ENCODE results near the gene TBCD. TPM values are rescaled to one million over a fixed set of nuclear protein-coding genes. Genes with fewer than 3 reads are reported as not detected.

The TBCD gene
- total RNA-seq, 1 experiment from 2014 or later = 129 TPM

DNA sequence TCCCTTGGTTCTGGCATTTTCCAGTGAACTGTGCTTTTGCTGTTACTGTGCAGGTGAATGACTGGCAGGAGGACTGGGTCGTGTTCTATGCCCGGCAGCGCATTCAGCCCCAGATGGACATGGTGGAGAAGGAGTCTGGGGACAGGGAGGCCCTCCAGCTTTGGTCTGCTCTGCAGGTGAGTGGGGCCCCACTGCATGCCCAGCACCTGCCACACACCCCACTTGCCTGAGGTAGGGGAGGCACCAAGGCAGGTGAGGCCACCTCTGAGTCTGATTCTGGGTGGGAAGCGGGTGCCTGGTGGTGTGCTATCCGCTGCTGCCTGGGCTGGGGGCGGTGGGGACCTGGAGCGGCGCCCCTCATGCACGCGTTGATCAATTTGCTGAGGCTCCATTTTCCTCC lies 25.4 kb upstream of the TBCD start:
- H3K79me2 ChIP-seq (ENCODE audit: insufficient read depth, low read length) = 0 out of 2 replicates have a peak, but pooled peaks cover 2% of the 10 kb centered on the region
- no peaks in the 10 kb centered on the region for H3K27me3 ChIP-seq (ENCODE audit: insufficient read depth, low read length)
- no peak overlapping the region for H2AK5ac ChIP-seq (ENCODE audit: insufficient read length, low read length)
- Mint-ChIP-seq H3K4me1 (no peaks in the 10 kb centered on the region), H3K4me3 (no peak overlapping the region), H3K36me3 (ENCODE audit: insufficient read depth in 1 of 3, low read depth in 3 of 3) (peaks cover 13 to 48% (median 38%) of the 10 kb centered on the region in 3 experiments; a peak in 6 of 7 replicates), H3K27ac (peak overlapping the region in 1 of 3 experiments; percentile 12; a peak in 1 of 7 replicates), H3K9me3 (no peaks in the 10 kb centered on the region), H3K27me3 (ENCODE audit: low read depth) (no peaks in the 10 kb centered on the region)
- DNase-seq = no peak
- no peak overlapping the region for H3T11ph ChIP-seq (ENCODE audit: low read length)
- H3K56ac ChIP-seq (ENCODE audit: insufficient read length, low read depth, low read length) = no peak overlapping the region
- no peak overlapping the region for H3K4ac ChIP-seq (ENCODE audit: low read depth, low read length)
- no peak overlapping the region for H3K4me2 ChIP-seq (ENCODE audit: insufficient read depth, insufficient read length, low read length)
- H4K8ac ChIP-seq (replicated peaks; ENCODE audit: insufficient read length, low read depth, low read length) = no peak overlapping the region
- H3K18ac ChIP-seq (ENCODE audit: insufficient read length, low read depth, low read length) = no peak overlapping the region
- no peak overlapping the region for H4K5ac ChIP-seq (ENCODE audit: insufficient read length, low read depth, low read length)
- H3K27ac ChIP-seq (ENCODE audit: insufficient read length, low read depth, low read length) = no peak overlapping the region
- no peak overlapping the region for H2BK15ac ChIP-seq (ENCODE audit: low read depth, low read length)
- H2BK120ac ChIP-seq (ENCODE audit: low read depth, low read length, poor library complexity, severe bottlenecking) = no peak overlapping the region
- no peak overlapping the region for H3K23ac ChIP-seq (ENCODE audit: insufficient read length, low read depth, low read length)
- H2BK5ac ChIP-seq (ENCODE audit: insufficient read length, low read length) = no peak overlapping the region
- no peaks in the 10 kb centered on the region for H3K4me1 ChIP-seq (ENCODE audit: insufficient read depth, low read length)
- no peak overlapping the region for H4K91ac ChIP-seq (ENCODE audit: insufficient read length, low read depth, low read length)
- TF ChIP-seq, protein P1, sequence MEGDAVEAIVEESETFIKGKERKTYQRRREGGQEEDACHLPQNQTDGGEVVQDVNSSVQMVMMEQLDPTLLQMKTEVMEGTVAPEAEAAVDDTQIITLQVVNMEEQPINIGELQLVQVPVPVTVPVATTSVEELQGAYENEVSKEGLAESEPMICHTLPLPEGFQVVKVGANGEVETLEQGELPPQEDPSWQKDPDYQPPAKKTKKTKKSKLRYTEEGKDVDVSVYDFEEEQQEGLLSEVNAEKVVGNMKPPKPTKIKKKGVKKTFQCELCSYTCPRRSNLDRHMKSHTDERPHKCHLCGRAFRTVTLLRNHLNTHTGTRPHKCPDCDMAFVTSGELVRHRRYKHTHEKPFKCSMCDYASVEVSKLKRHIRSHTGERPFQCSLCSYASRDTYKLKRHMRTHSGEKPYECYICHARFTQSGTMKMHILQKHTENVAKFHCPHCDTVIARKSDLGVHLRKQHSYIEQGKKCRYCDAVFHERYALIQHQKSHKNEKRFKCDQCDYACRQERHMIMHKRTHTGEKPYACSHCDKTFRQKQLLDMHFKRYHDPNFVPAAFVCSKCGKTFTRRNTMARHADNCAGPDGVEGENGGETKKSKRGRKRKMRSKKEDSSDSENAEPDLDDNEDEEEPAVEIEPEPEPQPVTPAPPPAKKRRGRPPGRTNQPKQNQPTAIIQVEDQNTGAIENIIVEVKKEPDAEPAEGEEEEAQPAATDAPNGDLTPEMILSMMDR (conservative IDR thresholded peaks at IDR 0.05) = no peak
- H3K9ac ChIP-seq (ENCODE audit: extremely low read depth, insufficient read length, low read length) = no peak overlapping the region
- H3K9me3 ChIP-seq (ENCODE audit: control insufficient read depth, low read depth, low read length) = no peaks in the 10 kb centered on the region
- H2AFZ ChIP-seq (ENCODE audit: low read length) = no peak overlapping the region
- H2BK12ac ChIP-seq (ENCODE audit: insufficient read length, low read depth, low read length) = no peak overlapping the region
- no peak overlapping the region for H3K14ac ChIP-seq (ENCODE audit: insufficient read depth, low read length)
- H4K20me1 ChIP-seq (ENCODE audit: control insufficient read depth, insufficient read depth, insufficient read length) = peaks cover 2% of the 10 kb centered on the region
- no CpG with 5 or more reads among the region's 10 CpGs for WGBS (ENCODE audit: extremely low coverage, insufficient read length, low lambda C conversion rate)
- H3K79me1 ChIP-seq (ENCODE audit: insufficient read depth, low read depth, low read length, poor library complexity, severe bottlenecking) = no peaks in the 10 kb centered on the region
- no peaks in the 10 kb centered on the region for H3K23me2 ChIP-seq (ENCODE audit: insufficient read length, low read depth, low read length, poor library complexity, severe bottlenecking)
- H2BK20ac ChIP-seq (ENCODE audit: low read depth, low read length, poor library complexity, severe bottlenecking) = no peak overlapping the region
